IMR-90 (cell line): ENCODE measurements around the gene ANXA7. TPM values are rescaled to one million over a fixed set of nuclear protein-coding genes. Genes with fewer than 3 reads are reported as not detected.

Source experiments
- ATAC-seq: fragments of 200-7000 bp; cut with Tn5 transposase; 2 replicates; pipeline ENCODE4 v1.9.1; 2020; ENCODE audit warnings: low read depth, mild to moderate bottlenecking, moderate library complexity
- BruUV-seq: library from RNA; stranded (reverse); fragments of 400-500 nt; replicated peaks from 2 replicates; lab custom pipeline; 2021; lab: Mats Ljungman, UMichigan
- CTCF ChIA-PET: fragments of 300-600 bp; formaldehyde crosslinking; extraction: SDS; loops from one replicate; lab custom pipeline; 2021; ENCODE audit warnings: antibody characterized with exemption; lab: Yijun Ruan, JAX
- POLR2A ChIA-PET: fragments of 300-600 bp; sonication (Branson Sonifier 250); formaldehyde crosslinking; loops from one replicate; lab custom pipeline; 2022; ENCODE audit warnings: antibody characterized with exemption; ENCODE audit not compliant: unreplicated experiment; lab: Charles Lee
- DNase-seq: peaks from one replicate; pipeline ENCODE4 v3.0.0; 2013
- H2AFZ ChIP-seq: replicated peaks from 2 replicates; pipeline ENCODE3; 2013; ENCODE audit warnings: low read length, mild to moderate bottlenecking; ENCODE audit not compliant: poor library complexity
- H2AK5ac ChIP-seq: 2 replicates; pipeline ENCODE4 v1.6.1; 2013; ENCODE audit warnings: low read depth, low read length, inconsistent platforms
- H2AK9ac ChIP-seq: replicated peaks from 2 replicates; pipeline ENCODE3; 2013; ENCODE audit warnings: mild to moderate bottlenecking, low read depth, low read length, moderate library complexity; ENCODE audit not compliant: poor library complexity
- H2BK120ac ChIP-seq: 2 replicates; pipeline ENCODE4 v1.6.1; 2013; ENCODE audit warnings: low read depth, low read length, inconsistent platforms
- H2BK15ac ChIP-seq: 3 replicates; pipeline ENCODE4 v1.6.1; 2013; ENCODE audit warnings: low read depth, low read length, inconsistent platforms
- H2BK20ac ChIP-seq: 2 replicates; pipeline ENCODE4 v1.6.1; 2013; ENCODE audit warnings: low read depth, mild to moderate bottlenecking, inconsistent platforms, low read length, moderate library complexity
- H2BK5ac ChIP-seq: 2 replicates; pipeline ENCODE4 v1.6.1; 2013; ENCODE audit warnings: mild to moderate bottlenecking, low read depth, low read length, inconsistent platforms; ENCODE audit not compliant: poor library complexity, severe bottlenecking
- H3K14ac ChIP-seq: replicated peaks from 2 replicates; pipeline ENCODE4 v1.6.1; 2013; ENCODE audit warnings: low read depth, low read length, inconsistent platforms
- H3K18ac ChIP-seq: 2 replicates; pipeline ENCODE4 v1.6.1; 2013; ENCODE audit warnings: low read depth, low read length, control low read depth
- H3K23ac ChIP-seq: 2 replicates; pipeline ENCODE4 v1.6.1; 2013; ENCODE audit warnings: low read depth, low read length, inconsistent platforms
- H3K27ac ChIP-seq: 2 replicates; pipeline ENCODE4 v1.5.1; 2013; ENCODE audit warnings: mild to moderate bottlenecking, control low read depth, low read length; ENCODE audit not compliant: insufficient read depth
- H3K27me3 ChIP-seq: 2 replicates; pipeline ENCODE4 v1.6.1; 2013; ENCODE audit warnings: low read length; ENCODE audit not compliant: control insufficient read depth, insufficient read depth
- H3K36me3 ChIP-seq: 2 replicates; pipeline ENCODE4 v1.6.1; 2013; ENCODE audit warnings: low read length, mixed read lengths; ENCODE audit not compliant: control insufficient read depth, insufficient read depth
- H3K4ac ChIP-seq: 2 replicates; pipeline ENCODE4 v1.6.1; 2013; ENCODE audit warnings: low read depth, low read length, inconsistent platforms
- H3K4me1 ChIP-seq: 2 replicates; pipeline ENCODE4 v1.6.1; 2013; ENCODE audit warnings: low read length, mixed read lengths; ENCODE audit not compliant: control insufficient read depth, insufficient read depth
- H3K4me2 ChIP-seq: 2 replicates; pipeline ENCODE4 v1.6.1; 2013; ENCODE audit warnings: low read depth, mild to moderate bottlenecking, control low read depth, low read length, moderate library complexity
- H3K4me3 ChIP-seq: 2 replicates; pipeline ENCODE4 v1.5.1; 2013; ENCODE audit warnings: low read depth, mild to moderate bottlenecking, control low read depth, low read length, moderate library complexity; ENCODE audit not compliant: insufficient read depth
- H3K56ac ChIP-seq: 2 replicates; pipeline ENCODE4 v1.6.1; 2013; ENCODE audit warnings: low read length, inconsistent platforms; ENCODE audit not compliant: insufficient read depth; ENCODE audit errors: extremely low read depth
- H3K79me1 ChIP-seq, 2 experiments: 2 replicates each; pipeline ENCODE4 v1.6.1; 2013; ENCODE audit warnings: low read length in 2 of 2, inconsistent platforms in 1 of 2, low read depth in 1 of 2
- H3K9ac ChIP-seq: 2 replicates; pipeline ENCODE4 v1.6.1; 2013; ENCODE audit warnings: low read depth, low read length, control low read depth
- H3K9me1 ChIP-seq: 2 replicates; pipeline ENCODE4 v1.6.1; 2013; ENCODE audit warnings: low read length, inconsistent platforms; ENCODE audit not compliant: insufficient read depth
- H3K9me3 ChIP-seq: 2 replicates; pipeline ENCODE4 v1.6.1; 2013; ENCODE audit warnings: low read length; ENCODE audit not compliant: control insufficient read depth, insufficient read depth
- H4K20me1 ChIP-seq: 2 replicates; pipeline ENCODE4 v1.6.1; 2013; ENCODE audit warnings: low read length, inconsistent platforms; ENCODE audit not compliant: insufficient read depth
- H4K5ac ChIP-seq: 2 replicates; pipeline ENCODE4 v1.6.1; 2013; ENCODE audit warnings: mild to moderate bottlenecking, low read depth, low read length, control low read depth
- H4K8ac ChIP-seq, 2 experiments: 2 replicates each; pipeline ENCODE4 v1.6.1; 2013; ENCODE audit warnings: low read depth in 2 of 2, low read length in 2 of 2, control low read depth in 1 of 2, inconsistent platforms in 1 of 2
- H4K91ac ChIP-seq: 2 replicates; pipeline ENCODE4 v1.6.1; 2013; ENCODE audit warnings: low read depth, low read length, inconsistent platforms; ENCODE audit not compliant: insufficient read depth
- BHLHE40 ChIP-seq: fragments of 150-350 bp; IDR thresholded peaks from 2 replicates; pipeline ENCODE4 v1.6.1; 2016; ENCODE audit warnings: mild to moderate bottlenecking, low read depth, low read length
- CEBPB ChIP-seq: IDR thresholded peaks from 2 replicates; pipeline ENCODE4 v1.6.1; 2012; ENCODE audit warnings: low read depth, low read length, improper control_type of control experiment
- CHD1 ChIP-seq: IDR thresholded peaks from 2 replicates; pipeline ENCODE4 v1.6.1; 2012; ENCODE audit warnings: low read depth, low read length, improper control_type of control experiment
- FOS ChIP-seq: fragments of 150-350 bp; IDR thresholded peaks from 2 replicates; pipeline ENCODE4 v1.6.1; 2016; ENCODE audit warnings: low read depth, low read length
- MAFK ChIP-seq: IDR thresholded peaks from 2 replicates; pipeline ENCODE4 v1.6.1; 2012; ENCODE audit warnings: low read depth, low read length, improper control_type of control experiment
- MAZ ChIP-seq: IDR thresholded peaks from 2 replicates; pipeline ENCODE4 v1.6.1; 2012; ENCODE audit warnings: low read depth, mild to moderate bottlenecking, low read length, improper control_type of control experiment, moderate library complexity, borderline replicate concordance
- MXI1 ChIP-seq: IDR thresholded peaks from 2 replicates; pipeline ENCODE4 v1.6.1; 2012; ENCODE audit warnings: low read depth, mild to moderate bottlenecking, low read length, moderate library complexity, borderline replicate concordance
- NFE2L2 ChIP-seq: fragments of 150-350 bp; IDR thresholded peaks from 2 replicates; pipeline ENCODE4 v1.6.1; 2016; ENCODE audit warnings: low read depth, mild to moderate bottlenecking, low read length
- POLR2A ChIP-seq: IDR thresholded peaks from 2 replicates; pipeline ENCODE4 v1.6.1; 2012; ENCODE audit warnings: mild to moderate bottlenecking, low read depth, low read length
- RAD21 ChIP-seq: IDR thresholded peaks from 2 replicates; pipeline ENCODE4 v1.6.1; 2012; ENCODE audit warnings: low read length, improper control_type of control experiment
- RCOR1 ChIP-seq: IDR thresholded peaks from 2 replicates; pipeline ENCODE4 v1.6.1; 2012; ENCODE audit warnings: mild to moderate bottlenecking, low read length, improper control_type of control experiment; ENCODE audit not compliant: insufficient replicate concordance
- RFX5 ChIP-seq: IDR thresholded peaks from 2 replicates; pipeline ENCODE4 v1.8.0; 2012; ENCODE audit warnings: low read depth, mild to moderate bottlenecking, low read length, moderate library complexity
- SMC3 ChIP-seq: fragments of 150-350 bp; IDR thresholded peaks from 2 replicates; pipeline ENCODE4 v1.6.1; 2016; ENCODE audit warnings: low read depth, mild to moderate bottlenecking, antibody characterized with exemption, low read length, moderate library complexity
- WGBS, 2 experiments: methylation state at CpG; one replicate each; pipeline versions ENCODE4 v1.1.5 to v1.1.7; 2013; ENCODE audit warnings: missing lambda C conversion rate in 2 of 2; ENCODE audit not compliant: insufficient read length in 1 of 2; ENCODE audit errors: extremely low coverage in 2 of 2; 5-methylcytosine and 5-hydroxymethylcytosine counted together
- dilution Hi-C: fragments of 300-500 bp; cut with HindIII; formaldehyde crosslinking; loops from one replicate; pipeline ENCODE4 v1.14.3; 2018; ENCODE audit warnings: low sequenced_read_pairs; ENCODE audit not compliant: unreplicated experiment
- in situ Hi-C: fragments of 300-500 bp; cut with MboI; formaldehyde crosslinking; loops from 3 replicates; pipeline ENCODE4 v1.14.3; 2019; ENCODE audit warnings: low sequenced_read_pairs, inconsistent platforms, mixed read lengths
- intact Hi-C: fragments of 100-400 bp; cut with micrococcal nuclease; formaldehyde crosslinking; loops from 2 replicates; pipeline ENCODE4 v1.10.0; 2022
- polyA plus RNA-seq, 3 experiments: library from polyadenylated mRNA; depleted of rRNA; stranded (reverse); fragments of >200 nt; gene quantifications; 2 replicates each; pipeline ENCODE4 v1.2.3, GENCODE V29; 2012; ENCODE audit warnings: low replicate concordance in 1 of 3
- total RNA-seq: library from RNA; depleted of rRNA; stranded (reverse); fragments of >200 nt; gene quantifications from 2 replicates; pipeline ENCODE4 v1.2.3, GENCODE V29; 2012
- TF ChIP-seq, protein P1 (sequence below): fragments of 150-350 bp; IDR thresholded peaks from 2 replicates; pipeline ENCODE4 v1.6.1; 2017; ENCODE audit warnings: mild to moderate bottlenecking, antibody characterized with exemption, low read length, low read depth
- TF ChIP-seq, protein P2 (sequence below): fragments of 150-350 bp; IDR thresholded peaks from 2 replicates; pipeline ENCODE4 v1.6.1; 2016; ENCODE audit warnings: low read depth, mild to moderate bottlenecking, low read length, moderate library complexity, borderline replicate concordance
- TF ChIP-seq, protein P3 (sequence below): conservative IDR thresholded peaks from 2 replicates; pipeline ENCODE4 v1.5.1; 2012; ENCODE audit warnings: mild to moderate bottlenecking, low read depth, low read length, improper control_type of control experiment

Gene ANXA7
- total and polyA plus RNA-seq, 2 of the 4 experiments (the other 2 are of a cell fraction) = 77.4 to 120 TPM

DNA sequence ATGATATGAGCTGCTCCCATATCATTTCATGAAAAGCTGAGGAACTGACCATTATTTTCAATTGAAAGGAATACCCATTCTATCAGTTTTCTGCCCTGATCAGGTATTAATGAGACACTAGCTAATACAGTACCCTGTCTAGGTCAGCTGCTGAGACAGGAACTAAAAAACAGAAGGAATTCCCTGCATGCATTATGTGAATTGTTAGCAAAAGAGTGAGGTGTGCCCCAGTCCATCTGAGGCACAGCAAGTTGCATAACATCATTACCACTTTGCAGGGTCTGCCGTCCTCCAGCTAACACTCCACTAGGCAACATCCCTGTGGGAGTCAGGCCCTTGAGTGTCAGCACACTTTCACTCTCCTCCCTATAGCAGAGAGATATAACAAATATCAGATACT lies 30.6 kb upstream of the ANXA7 start:
- H3K9me3 ChIP-seq = no peaks in the 10 kb centered on the region
- H2BK15ac ChIP-seq = no peak overlapping the region
- H3K56ac ChIP-seq = no peak overlapping the region
- no peak for ATAC-seq
- dilution Hi-C loops = no loop called here
- peaks cover 11% of the 10 kb centered on the region for H3K36me3 ChIP-seq
- H4K8ac ChIP-seq = no peak overlapping the region
- H4K91ac ChIP-seq = no peak overlapping the region
- H3K18ac ChIP-seq = no peak overlapping the region
- no peak for DNase-seq
- no peak overlapping the region for H3K27ac ChIP-seq
- intact Hi-C loops = no loop called here
- peaks cover 6% of the 10 kb centered on the region; the same call in 1 of the 2 replicates for H3K9me1 ChIP-seq
- no peak overlapping the region for H2BK20ac ChIP-seq
- no peaks in the 10 kb centered on the region for H3K4me1 ChIP-seq
- H3K4me3 ChIP-seq = no peak overlapping the region
- TF ChIP-seq, protein P1, sequence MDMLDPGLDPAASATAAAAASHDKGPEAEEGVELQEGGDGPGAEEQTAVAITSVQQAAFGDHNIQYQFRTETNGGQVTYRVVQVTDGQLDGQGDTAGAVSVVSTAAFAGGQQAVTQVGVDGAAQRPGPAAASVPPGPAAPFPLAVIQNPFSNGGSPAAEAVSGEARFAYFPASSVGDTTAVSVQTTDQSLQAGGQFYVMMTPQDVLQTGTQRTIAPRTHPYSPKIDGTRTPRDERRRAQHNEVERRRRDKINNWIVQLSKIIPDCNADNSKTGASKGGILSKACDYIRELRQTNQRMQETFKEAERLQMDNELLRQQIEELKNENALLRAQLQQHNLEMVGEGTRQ = no peak
- TF ChIP-seq CEBPB = no peak
- no peak for TF ChIP-seq POLR2A
- TF ChIP-seq BHLHE40 = no peak
- no peak for TF ChIP-seq RFX5
- TF ChIP-seq MAZ = no peak
- TF ChIP-seq, protein P2, sequence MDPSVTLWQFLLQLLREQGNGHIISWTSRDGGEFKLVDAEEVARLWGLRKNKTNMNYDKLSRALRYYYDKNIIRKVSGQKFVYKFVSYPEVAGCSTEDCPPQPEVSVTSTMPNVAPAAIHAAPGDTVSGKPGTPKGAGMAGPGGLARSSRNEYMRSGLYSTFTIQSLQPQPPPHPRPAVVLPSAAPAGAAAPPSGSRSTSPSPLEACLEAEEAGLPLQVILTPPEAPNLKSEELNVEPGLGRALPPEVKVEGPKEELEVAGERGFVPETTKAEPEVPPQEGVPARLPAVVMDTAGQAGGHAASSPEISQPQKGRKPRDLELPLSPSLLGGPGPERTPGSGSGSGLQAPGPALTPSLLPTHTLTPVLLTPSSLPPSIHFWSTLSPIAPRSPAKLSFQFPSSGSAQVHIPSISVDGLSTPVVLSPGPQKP = no peak
- no peak for TF ChIP-seq RCOR1
- no peak for TF ChIP-seq NFE2L2
- no peak for TF ChIP-seq FOS
- no peak for TF ChIP-seq MXI1
- no peak for TF ChIP-seq MAFK
- TF ChIP-seq CHD1 = no peak
- TF ChIP-seq, protein P3, sequence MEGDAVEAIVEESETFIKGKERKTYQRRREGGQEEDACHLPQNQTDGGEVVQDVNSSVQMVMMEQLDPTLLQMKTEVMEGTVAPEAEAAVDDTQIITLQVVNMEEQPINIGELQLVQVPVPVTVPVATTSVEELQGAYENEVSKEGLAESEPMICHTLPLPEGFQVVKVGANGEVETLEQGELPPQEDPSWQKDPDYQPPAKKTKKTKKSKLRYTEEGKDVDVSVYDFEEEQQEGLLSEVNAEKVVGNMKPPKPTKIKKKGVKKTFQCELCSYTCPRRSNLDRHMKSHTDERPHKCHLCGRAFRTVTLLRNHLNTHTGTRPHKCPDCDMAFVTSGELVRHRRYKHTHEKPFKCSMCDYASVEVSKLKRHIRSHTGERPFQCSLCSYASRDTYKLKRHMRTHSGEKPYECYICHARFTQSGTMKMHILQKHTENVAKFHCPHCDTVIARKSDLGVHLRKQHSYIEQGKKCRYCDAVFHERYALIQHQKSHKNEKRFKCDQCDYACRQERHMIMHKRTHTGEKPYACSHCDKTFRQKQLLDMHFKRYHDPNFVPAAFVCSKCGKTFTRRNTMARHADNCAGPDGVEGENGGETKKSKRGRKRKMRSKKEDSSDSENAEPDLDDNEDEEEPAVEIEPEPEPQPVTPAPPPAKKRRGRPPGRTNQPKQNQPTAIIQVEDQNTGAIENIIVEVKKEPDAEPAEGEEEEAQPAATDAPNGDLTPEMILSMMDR = no peak
- TF ChIP-seq RAD21 = no peak
- no peak for TF ChIP-seq SMC3
- H2AK9ac ChIP-seq = no peak overlapping the region
- H2BK120ac ChIP-seq = no peak overlapping the region
- no peak overlapping the region for H3K14ac ChIP-seq
- H3K4me2 ChIP-seq = no peak overlapping the region
- H3K27me3 ChIP-seq = no peaks in the 10 kb centered on the region
- H4K5ac ChIP-seq = no peak overlapping the region
- no peak overlapping the region for H2BK5ac ChIP-seq
- H3K23ac ChIP-seq = no peak overlapping the region
- no peak overlapping the region for H3K4ac ChIP-seq
- H3K9ac ChIP-seq = no peak overlapping the region
- H4K20me1 ChIP-seq = no peaks in the 10 kb centered on the region
- H2AFZ ChIP-seq = no peak overlapping the region
- peaks cover 0 to 10% of the 10 kb centered on the region in 2 experiments; a peak in 2 of 4 replicates for H3K79me1 ChIP-seq
- BruUV-seq = no TSS peak
- ChIA-PET POLR2A (no interaction called here), CTCF (no interaction called here)
- in situ Hi-C loops = no loop called here
- H2AK5ac ChIP-seq = no peak overlapping the region
- no CpG with 5 or more reads among the region's 1 CpG for WGBS, 2 experiments
